Right lobe of liver (tissue), 4 donors: ENCODE measurements around the gene FYCO1.

Source experiments
- CTCF ChIP-seq, 4 donors: fragments of 200-600 bp in 3 of 4; fragments of 450-650 bp in 1 of 4; IDR thresholded peaks; one replicate each; pipeline versions ENCODE4 v1.5.1 to v1.8.0; 2016 to 2022; ENCODE audit warnings: antibody characterized with exemption in 4 of 4, mild to moderate bottlenecking in 2 of 4
- POLR2A ChIP-seq: fragments of 450-650 bp; IDR thresholded peaks from one replicate; pipeline ENCODE4 v1.6.1; 2017; ENCODE audit warnings: antibody characterized with exemption, mild to moderate bottlenecking
- donor health status: DM: no; HTN: no; CAD: no.
- donor health status: DM: no; HTN: no; CAD: no.
- donor health status: DM: no; HTN: yes; CAD: no.

- TF ChIP-seq CTCF (IDR thresholded peaks at IDR 0.05): no peak
- no peak for TF ChIP-seq POLR2A
Measured at GRCh38 chr3:46008058-46008457, 12.4 kb upstream of the FYCO1 start.
